NK-92 (cell line): ENCODE data around the gene PARS2.

ENCODE experiments used
- DNase-seq: peaks from one replicate; lab custom pipeline; 2025; ENCODE audit not compliant: unreplicated experiment; lab: John Stamatoyannopoulos, UW

The PARS2 gene

DNA sequence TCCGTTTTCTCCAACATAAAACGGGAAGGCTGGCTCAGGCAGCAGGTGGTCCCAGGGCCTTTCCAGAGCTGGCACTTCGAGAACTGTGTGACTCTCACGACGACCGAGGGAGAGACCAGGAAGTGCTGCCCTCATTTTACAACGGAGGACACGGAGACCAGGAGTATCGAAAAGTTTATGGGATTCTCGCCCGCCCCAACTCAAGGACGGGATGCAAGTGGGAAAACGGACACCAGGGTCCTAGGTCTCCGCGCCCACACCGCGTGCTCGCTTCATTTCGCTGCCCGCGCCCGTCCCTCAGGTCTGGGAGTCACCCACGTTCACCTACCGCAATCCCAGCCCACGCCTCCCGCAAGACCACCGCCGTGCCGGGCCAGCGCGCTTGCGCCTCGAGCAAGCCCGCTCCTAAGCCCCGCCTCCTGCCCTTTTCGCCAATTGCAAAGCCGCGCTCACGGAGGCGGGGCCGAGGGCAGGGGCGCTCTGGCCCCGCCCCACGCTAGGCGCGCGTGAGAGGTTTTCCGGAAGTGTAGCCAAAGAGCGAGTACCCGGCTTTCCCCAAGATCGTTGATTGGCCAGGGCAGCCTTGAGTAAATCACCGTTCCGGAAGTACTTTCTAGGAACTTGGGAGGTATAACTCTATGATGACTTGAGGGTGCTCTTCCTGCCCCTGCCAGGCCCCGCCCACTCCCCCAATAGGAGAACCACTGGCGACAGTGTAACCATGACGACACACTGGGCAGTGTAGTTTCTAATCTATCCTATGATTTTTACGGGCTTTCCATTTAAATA, at the start of gene PARS2:
TSS of gene PARS2 (minus strand) at position 391 of the 789 bp plus-strand sequence. CDS start 5,362 bp downstream, outside the sequence.
- peak; percentile 78 for DNase-seq

DNA sequence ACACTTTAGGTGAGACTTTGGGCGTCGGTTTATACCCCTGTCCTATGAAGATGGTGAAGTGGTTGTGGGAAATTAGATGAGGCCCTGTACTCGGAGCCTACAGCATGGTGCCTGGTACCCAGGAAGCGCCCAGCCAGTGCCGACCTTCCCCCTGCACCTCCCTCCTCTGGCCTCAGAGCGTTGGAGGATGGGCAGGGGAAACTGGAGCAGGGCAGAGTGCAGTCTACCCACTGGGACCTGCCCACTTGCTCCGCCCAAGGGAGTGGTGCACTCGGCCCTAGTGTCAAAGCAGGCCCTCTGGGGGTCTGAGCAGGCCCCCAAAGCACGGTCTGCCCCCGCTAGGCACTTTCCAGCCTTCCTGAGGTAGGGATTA, 49.8 kb upstream of the PARS2 start:
- DNase-seq, result no peak

DNA sequence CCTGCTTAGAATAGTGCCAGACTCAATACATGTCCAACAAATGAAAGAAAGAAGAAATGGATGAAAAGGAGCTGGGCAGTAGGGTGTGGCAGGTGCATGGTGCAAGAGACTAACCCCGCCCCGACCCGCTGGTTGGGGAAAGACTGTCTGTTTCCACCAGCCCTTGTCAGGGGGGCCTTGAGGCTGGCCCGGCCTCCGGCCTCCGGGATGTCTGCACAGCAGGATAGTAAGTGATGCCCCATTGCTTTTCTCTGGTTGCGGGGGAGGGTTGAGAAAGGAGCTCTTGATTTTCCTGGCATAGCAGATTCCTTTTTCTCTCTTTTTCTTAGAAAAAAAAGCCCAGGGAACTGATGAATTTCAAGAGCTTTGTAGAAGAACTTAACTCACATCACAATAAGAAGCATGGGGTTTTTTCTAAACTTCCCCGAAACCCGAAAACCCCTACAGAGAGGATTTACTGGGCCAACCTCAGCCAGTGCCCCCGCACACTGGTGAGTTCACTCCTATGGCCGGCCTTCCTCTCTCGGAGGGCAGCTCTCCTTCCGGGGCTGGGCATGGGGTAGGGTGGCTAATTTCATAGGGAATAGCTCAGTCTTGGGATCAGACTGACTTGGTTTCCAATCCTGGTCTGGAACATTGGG, 49.3 kb upstream of the PARS2 start:
- no peak for DNase-seq

DNA sequence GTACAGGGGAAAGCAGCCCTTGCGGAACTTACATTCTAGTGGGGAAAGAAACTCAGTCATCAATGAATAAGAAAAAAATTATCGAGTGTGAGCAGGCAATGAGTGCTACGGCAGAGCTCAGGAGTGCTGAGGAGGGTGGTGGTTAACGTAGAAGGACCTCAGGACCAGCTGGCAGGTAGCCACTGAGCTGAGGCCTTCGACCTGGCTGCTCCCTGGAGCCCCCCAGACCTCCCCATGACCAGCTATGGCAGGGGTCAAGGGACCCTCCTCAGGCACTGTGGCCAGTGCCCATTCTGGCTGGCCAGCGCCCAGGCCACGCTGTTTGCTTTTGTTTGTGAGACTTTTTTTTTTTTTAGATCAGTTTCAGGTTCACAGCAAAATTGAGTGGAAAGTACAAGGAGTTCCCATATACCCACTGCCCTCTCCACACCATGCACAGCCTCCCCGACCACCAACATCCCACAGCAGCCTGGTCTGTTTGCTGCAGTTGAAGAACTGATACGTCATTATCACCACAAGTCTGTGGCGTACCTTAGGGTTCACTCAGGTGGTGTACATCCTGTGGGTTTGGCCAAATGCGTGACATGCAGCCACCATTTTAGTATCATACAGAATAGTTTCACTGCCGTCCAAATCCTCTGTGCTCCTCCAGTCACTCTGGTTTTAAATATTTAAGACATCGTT, 48.6 kb upstream of the PARS2 start:
- no peak for DNase-seq

DNA sequence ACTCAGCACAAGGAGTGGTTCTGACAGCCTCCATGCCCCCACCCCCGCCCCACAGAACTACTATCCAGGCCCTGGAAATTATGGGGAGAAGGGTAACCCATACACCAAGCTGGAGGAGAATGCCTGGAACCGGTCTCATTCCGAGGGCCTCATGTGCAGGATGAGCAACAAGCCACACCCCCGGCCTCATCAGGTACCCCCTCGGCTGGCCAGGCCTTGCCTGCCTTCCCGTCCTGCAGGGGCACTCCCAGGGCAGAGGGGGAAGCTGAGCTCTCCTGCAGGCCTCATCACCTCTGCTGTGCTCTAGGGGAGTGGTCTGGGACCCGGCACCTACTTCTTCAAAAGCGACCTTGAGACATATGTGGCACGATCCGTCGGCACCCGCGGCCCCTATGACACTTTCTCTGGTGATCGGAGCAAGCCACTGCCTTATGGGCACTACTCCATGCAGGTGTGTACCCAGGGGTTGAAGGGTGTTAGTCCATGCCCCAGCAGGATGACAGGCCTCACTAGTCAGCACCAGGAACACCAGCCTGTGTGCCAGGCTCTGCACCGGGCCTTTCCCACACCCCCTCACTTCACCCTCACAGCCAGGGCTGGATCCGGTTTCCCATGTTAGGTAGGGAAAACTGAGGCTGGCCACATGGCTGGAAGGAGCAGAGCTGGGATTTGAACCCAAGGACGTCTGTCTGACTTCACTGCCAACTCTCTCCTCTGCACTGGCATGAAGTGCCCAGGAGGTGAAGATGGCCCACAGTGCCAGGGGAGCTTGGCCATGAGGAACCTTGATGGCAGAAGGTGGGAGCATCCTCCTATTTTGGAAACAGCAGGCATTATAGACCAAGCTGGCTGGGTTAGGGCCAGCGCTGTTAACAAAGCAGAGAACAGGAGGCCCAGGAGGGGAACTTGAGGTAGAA, 47.7 kb upstream of the PARS2 start:
- DNase-seq, result no peak

DNA sequence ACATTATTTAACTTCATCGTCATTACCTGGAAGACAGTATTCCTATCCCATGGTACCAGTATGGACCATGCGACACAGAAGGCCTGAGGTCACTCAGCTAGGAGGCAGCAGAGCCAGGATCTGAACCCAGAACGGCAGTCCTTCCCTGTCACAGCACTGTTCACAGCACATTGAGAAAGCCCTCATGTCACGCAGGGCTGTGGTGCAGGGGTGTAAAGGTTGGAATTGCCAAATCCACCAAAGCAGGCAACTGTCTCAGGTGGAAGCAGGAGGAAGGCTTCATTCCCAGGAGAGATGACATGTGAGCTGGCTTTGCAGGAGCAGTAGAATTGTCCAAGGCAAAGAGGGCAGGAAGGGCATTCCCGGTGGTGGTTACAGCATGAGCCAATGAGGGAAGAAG, 46.7 kb upstream of the PARS2 start:
- no peak for DNase-seq

DNA sequence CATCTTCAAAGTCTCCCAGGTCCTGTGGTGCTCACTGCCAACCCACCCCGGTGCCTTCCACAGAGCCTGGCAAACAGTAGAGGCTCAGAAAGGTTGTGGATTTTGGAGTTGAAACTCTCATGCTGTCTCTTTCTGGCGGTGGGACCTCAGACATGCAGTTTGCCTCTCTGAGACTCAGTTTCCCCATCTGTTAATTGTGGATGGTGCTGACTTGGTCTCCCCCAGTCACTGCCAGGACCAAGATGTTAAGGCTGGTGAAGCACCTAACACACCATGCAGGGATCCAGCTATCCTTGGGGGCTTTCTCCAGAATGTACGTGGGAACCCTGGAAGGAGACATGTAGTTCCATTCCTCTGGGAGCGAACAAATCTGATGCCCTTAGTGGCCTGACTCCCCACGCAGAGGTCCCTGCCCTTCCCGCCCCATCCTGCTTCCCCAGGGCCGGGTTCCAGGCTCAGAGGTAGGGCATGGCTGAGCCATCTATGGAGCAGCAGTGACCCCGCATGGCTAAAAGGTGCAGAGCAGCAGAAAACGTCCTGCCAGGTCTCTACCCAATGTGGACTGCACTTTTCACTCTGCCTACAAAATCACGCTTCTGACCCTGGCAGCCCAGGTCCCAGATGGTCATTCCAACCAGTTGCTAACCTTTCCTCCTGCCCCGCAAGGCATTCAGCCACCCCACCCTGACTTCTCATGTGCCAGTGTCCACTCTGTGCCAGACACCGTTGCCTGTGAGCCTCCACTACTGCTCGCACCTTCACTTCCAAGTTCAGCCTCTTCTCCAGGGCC, 46.0 kb upstream of the PARS2 start:
- DNase-seq, result no peak

DNA sequence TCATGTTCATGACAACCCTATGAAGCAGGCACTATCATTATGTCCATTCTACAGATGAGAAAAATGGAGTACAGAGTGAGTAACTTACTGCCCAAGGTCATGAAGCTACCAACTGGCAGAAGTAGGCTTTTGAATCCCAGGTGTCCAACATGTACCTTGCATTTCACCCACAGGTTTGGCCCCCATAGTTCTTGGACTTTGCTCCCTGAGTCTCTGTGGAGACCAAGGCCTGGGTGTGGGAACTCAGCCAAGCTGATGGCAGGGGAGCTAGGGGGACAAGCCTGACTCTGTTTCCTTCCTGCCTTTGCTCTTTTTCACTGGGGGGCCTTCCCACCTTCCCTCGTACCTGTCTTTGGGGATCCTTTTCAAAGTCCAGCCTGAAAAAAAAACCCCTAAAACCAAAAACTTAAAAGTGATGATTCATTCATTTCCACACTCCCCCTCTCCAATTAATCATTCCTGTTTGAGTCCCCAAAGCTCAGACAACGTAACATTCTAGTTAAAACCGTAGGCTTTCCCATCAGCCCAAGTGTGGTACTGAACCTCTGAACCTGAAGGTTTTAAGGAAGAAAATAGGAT, 45.3 kb upstream of the PARS2 start:
- no peak for DNase-seq

DNA sequence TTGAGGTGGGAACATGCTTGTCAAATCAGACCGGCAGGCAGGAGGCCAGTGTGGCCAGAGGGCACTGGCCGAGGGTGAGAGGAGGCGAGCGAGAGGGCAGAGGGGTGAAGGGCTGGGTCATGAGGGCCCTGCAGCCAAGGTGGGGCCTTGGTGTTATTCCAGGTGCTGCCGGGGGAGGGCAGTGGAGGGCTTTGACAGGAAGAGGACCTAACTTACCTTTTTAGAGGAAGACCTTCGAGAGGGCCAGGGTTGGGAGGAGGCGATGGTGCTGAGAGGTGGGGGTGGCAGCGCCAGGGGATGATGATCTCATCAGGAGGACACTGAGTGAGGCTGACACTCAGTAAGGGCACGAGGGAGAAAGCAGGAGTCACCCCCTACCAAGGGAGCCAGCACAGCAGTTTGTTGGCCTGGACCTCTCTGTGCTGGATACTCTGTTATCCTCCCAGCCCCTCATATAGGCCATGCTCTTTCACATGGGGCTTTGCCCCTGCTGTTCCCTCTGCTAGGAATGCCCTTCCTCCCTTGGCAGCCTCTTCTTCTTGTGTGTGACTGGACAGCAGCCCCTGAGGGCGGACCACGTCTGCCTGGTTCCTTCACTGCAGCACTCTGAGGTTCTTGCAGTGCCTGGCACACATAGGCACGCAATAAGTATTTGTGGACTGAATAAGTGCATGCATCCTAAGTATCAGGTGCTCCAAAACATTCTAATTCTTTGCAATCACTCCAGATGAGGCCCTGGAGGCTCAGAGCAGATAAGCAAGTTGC, 44.3 kb upstream of the PARS2 start:
- no peak for DNase-seq

DNA sequence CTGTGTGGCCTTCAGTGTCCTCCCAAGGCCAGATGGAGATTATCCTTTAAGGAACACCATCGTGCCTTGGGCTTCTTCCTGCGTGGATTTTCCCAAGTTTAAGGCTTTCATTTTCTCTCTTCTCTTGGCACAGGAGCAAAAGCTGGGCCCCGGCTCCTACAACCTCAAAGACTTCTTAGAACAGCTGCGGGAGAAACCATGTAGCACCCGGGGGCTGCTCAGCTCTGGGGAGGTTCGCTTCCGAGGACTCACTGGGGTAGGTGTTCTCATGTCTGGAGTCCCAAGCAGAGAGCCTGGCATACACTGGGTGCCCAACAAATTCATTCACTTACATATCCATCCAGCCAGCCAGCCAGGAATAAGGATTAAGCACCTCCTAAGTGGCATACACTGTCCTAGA, 43.4 kb upstream of the PARS2 start:
- no peak for DNase-seq

DNA sequence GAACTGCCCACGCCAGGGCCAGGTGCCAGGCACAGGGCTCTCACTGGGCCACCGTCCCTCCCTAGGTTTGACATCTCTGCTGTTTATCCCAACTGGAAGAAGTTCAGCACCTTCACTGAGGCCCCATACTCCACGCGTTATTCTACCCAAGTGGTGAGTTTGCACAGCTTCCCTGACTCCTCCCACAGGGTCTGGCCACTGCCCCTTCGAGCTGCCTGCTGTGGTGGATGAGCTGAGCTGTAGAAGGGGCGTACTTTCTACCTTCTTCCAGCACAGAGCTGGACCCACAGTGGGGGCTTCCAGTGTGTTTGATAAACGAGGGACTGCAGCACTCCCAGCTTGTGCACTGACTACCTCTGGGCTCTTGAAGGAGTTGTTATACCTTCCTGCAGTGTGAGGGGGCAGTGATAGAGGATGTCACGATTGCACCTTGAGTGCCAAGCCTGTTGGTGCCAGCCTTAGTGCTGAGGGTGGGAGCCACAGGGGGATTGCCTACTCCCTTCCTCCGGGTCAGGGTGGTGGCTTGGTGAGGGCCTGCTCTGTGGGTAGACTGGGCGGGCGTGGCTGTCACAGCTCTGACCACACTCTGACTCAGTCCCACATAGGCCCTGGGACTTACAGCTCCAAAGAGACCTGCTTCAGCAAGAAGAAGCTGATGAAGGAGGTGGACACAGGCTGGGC, 42.7 kb upstream of the PARS2 start:
- no peak for DNase-seq

DNA sequence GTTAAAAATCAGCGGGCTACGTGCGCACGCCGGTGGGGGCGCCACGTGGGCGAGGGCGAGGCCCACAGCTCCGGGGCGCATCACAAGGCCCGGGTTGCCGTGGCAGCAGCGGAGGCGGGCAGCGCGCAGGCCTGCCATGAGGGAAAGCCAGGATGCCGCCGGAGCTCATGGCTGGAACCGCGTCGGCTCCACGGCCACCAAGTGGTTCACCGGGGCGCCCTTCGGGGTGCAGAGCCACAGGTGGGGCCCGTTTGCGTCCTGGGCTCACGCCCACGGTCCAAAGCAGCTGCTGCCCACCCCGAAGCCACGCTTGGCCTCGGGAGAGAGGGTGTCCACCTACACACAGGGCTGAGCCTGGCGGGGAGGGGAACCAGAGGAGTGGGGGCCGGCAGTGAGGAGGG, 41.7 kb upstream of the PARS2 start:
- DNase-seq, result no peak

DNA sequence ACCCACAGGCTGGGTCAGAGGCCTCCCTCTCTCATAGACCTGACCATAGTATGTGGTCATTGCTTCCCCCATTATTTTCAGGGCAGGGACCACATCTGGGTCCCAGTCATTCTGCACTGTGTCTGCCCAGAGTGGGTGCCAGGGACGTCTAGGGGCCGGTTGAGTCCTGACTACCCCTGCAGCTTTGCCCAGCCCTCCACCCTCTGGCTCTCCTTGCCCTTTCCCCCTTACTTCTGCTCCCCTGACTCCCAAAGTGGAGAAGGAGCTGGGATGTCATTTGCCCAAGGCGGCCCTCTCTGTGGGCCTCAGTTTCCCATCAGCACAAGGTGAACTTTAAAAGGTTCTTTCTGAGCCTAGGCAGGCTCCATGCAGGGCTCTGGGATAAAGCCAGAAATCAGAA, 41.1 kb upstream of the PARS2 start:
- DNase-seq, result no peak

DNA sequence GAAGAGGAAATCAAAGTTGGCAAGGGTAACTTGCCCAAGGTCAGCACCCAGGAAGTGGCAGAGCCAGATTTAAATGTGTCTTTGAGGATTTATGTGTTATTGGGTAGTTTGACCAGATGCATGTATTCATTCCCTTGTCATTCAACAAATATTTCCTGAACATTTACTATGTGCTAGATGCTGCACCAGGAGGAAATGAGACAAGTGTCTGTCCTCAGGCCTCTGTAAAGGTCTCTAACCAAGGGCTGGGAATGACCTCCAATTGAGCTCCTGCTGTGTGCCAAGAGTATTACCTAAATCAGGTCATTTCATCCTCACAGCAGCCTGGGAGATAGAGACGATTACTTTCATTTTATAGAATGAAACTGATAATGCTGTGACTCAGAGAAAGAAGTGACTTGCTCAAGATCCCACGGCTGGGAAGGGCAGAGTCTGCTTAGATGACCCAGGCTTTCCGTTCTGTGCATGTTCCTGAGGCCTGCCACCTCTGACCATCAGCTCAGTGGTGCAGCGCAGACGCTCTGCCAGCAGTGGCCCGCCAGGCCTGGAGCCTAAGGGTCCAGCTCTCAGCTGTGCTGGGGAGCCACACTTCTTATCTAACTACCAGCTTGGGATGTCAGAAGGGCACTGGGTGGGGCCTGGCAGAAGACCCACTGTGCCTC, 40.3 kb upstream of the PARS2 start:
- DNase-seq, result no peak

DNA sequence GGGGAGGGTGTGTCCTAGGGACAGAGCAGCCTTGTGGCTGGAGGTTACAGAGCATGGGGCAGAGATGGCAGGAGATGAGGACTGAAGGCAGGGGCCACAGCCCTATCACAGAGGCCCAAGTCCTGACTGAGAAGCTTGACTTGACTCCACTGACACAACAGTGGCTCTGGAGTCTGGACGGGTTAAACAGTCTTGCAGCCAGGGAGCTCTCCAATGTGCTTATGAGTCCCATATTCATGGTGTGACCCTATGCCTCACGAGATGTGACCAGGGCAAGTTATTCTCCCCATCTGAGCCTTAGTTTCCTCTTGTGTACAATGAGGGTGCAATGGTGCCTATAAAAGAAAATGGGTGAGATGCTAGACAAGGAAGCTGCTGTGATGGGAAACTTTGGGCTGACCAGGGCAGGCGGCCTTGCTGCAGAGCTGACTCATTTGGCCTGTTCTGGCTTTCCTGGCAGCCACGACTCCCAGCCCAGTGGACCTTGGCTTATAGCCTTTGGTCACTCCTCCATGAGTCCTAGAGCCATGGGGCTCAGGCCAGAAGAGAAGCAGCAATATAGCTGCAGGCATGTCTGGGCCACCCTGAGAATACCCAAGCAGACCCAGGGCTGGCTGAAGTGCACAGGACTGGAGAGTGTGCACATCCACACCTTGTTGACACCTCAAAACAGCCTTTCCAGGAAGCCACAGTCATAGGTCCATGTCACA, 39.6 kb upstream of the PARS2 start:
- no peak for DNase-seq

DNA sequence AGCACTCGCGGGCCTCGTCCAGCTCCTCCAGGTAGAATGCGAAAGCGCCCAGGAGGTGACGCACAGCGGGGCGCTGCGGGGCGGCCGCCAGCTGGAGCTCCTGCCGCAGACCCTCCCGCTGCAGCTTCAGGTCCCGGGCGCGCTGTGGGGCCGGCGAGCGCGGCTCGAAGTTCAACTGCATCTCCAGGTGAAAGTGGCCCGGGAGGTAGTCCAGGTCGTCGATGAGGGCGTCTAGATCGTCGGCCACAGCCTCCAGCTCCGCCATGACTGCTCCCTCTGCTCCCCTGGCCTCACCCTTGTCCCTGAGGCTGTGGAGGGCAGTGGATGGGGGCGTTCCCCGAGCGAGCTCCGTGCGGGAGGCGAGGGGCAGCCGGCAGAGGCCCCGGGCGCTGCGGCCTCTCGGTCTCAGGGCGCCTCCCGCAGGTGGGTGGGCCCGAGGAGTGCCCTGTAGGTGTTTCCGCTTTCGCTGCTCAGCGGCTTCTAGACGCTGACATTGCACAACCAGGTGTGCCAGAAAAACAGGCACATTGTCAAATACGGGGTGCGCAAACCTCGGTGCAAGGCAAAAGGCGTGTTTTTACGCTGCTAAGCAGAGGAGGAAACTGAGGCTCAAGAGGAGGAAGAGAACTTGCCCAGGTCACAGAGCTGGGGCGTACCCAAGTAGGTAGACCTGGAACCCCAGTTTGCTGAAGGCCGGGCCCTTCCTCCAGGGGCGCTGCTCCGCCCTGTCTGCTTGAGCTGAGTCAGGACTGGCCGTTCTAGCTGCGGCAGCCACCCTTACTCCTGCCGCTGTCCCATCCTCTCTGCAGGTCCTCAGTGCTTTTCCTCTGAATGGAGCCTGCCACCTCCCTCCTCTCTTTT, 36.8 kb upstream of the PARS2 start, which contains the start of gene TTC22:
TSS of gene TTC22 (minus strand) at position 425 of the 861 bp plus-strand sequence. CDS start at position 265, 160 bp downstream.
- DNase-seq, result no peak
